Memory B cell (primary cell): ENCODE measurements around the gene USP20.
A peak's percentile ranks its signal among the peaks of the same experiment; 100 is the strongest.

Source experiments
- ATAC-seq: fragments of 150-1000 bp; cut with Tn5 transposase; 2 replicates; pipeline ENCODE4 v1.10.0; 2021; ENCODE audit warnings: low read depth, mild to moderate bottlenecking, moderate library complexity
- DNase-seq, 2 donors: peaks; one replicate each; pipeline ENCODE4 v3.0.0; 2022; ENCODE audit warnings: low spot score in 2 of 2
- H3K27ac Mint-ChIP-seq: one replicate; pipeline ENCODE4 v1.8.0; 2022; ENCODE audit warnings: mild to moderate bottlenecking, moderate library complexity, mixed read lengths
- H3K27me3 Mint-ChIP-seq: one replicate; pipeline ENCODE4 v1.8.0; 2022; ENCODE audit warnings: mixed read lengths
- H3K36me3 Mint-ChIP-seq: one replicate; pipeline ENCODE4 v1.8.0; 2022; ENCODE audit warnings: mild to moderate bottlenecking, mixed read lengths
- H3K4me1 Mint-ChIP-seq: one replicate; pipeline ENCODE4 v1.8.0; 2022; ENCODE audit warnings: mixed read lengths
- H3K4me3 Mint-ChIP-seq: one replicate; pipeline ENCODE4 v1.8.0; 2022; ENCODE audit warnings: mild to moderate bottlenecking, moderate library complexity, mixed read lengths
- H3K9me3 Mint-ChIP-seq: one replicate; pipeline ENCODE4 v1.8.0; 2022; ENCODE audit warnings: mixed read lengths

USP20 gene

DNA sequence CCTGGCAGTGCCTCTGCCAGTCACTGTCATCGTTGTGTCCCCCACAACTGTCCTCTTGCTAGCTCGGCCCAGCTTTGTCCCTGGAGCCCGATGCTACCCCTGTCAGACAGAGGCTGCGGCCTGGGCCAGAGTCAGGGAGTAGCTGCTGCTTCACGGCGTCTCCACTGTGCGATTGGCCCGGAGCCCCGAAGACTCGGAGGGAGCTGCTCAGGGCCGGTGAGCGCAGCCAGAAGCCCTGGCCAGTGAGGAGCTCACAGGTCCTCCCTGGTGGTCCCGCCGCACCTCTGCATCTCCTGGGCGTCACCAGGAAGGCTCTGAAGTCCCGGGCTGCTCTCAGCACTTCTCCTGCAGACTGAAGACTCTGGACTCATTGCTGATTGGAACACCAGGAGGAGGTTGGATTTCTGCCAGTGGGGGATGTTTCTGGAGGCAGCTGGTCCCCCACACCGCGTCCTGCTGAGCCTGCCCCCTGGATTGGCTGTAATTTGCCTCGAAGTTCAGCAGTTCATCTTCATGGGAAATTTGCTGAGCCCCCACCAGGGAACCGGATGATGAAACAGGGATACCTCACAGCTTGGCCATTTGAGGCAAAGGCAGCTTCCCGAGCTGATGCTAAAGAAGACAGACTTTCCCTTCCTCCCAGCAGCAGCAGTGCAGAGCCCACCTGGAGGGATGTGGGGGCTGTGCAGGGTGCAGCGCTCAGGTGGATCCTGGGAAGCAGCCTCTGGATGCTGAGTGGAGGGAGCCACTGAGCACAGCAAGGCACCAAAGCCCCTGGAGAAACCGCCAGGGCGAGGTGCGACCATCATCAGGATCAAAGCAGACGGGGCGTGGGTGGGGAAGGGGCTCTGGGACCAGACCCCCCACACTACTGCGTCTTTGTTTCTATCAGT lies 45.6 kb downstream of the USP20 start:
- H3K4me3 Mint-ChIP-seq: no peak overlapping the region
- H3K27ac Mint-ChIP-seq: no peak overlapping the region
- ATAC-seq: no peak
- peaks cover 2% of the 10 kb centered on the region for H3K36me3 Mint-ChIP-seq
- no peaks in the 10 kb centered on the region for H3K27me3 Mint-ChIP-seq
- no peak for DNase-seq
- no peaks in the 10 kb centered on the region for H3K9me3 Mint-ChIP-seq
- H3K4me1 Mint-ChIP-seq: peaks cover 17% of the 10 kb centered on the region

DNA sequence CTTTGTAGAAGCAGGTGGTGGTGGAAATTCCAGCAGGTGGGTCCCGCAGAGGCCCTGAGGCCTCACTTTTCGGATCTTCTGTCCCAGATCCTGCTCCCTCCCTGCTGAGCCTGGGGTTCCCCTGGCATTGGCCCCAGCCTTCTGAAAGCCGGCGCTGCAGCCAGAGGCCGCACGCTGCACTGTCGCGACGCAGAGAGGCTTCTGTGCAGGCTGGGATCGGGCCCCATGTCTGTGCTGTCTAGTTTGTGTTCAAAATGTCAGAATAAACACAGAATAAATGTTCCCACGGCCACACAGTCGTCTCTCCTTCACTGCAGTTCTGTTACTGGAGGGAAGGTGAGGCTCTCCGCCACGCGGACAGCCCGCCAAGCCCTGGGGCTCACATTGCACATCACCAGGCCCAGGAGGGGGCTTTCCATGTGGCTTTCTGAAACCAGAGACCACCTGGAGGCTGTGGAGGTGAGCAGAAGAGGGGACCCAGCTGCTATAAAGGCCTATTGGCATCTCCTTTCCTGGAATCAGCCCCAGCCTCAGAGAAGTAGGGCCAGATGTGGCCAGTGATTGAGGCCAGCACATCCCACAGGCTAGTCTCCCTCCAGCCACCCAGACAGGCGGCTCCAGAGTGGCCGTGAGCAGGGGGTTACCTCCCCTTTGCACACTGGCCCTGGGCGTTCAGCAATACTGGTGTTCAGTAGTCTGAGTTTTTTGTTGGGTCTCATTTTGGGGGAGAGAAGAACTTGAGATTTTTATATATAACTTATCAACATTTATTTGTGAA lies 46.5 kb downstream of the USP20 start:
- H3K9me3 Mint-ChIP-seq: no peaks in the 10 kb centered on the region
- H3K4me1 Mint-ChIP-seq: peaks cover 19% of the 10 kb centered on the region
- DNase-seq: no peak
- no peak overlapping the region for H3K4me3 Mint-ChIP-seq
- H3K27ac Mint-ChIP-seq: peak overlapping the region; percentile 20
- H3K36me3 Mint-ChIP-seq: peaks cover 2% of the 10 kb centered on the region
- H3K27me3 Mint-ChIP-seq: no peaks in the 10 kb centered on the region
- ATAC-seq: no peak

DNA sequence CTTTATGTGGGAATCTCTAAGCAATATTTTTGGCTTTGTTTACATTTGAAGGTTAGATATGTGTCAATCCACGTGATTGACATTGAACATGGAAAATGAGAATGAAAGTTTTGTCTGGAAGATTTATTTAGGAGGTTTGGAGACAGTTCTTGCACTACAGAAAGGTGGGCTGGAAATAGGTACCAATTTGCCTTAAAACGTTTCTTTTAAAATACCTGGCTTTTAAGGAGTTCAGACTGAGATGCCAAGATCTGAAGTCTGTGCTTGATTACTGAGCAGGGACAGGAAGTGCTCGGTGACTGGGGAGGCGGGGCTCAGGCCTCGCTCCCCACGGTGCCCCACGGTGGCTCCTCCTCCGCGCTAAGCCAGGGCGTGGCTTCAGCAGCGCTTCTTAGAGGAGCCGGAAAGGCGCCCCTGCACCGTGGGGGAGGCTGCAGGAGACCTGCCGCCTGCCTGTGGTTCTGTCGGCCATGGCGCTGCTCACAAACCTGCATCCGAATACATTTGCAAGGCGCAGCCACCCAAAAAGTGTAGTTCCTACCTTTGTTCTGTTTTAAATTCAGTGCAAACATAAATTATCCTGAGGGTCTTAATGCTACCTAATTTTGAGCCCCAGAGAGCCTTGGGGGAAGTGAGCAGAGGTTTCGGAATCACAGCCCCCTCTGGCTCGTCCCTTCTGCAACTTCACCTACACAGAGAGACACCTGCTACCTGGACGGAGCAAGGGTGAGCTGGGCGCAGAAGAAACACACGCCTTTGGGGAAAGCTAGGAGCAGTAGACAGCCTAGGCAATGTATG lies 49.2 kb downstream of the USP20 start:
- peaks cover 2% of the 10 kb centered on the region for H3K36me3 Mint-ChIP-seq
- no peaks in the 10 kb centered on the region for H3K9me3 Mint-ChIP-seq
- H3K4me1 Mint-ChIP-seq: peaks cover 43% of the 10 kb centered on the region
- H3K27ac Mint-ChIP-seq: peak overlapping the region; percentile 97
- peak overlapping the region; percentile 80 for H3K4me3 Mint-ChIP-seq
- peak; percentile 84 to 90 for DNase-seq
- H3K27me3 Mint-ChIP-seq: no peaks in the 10 kb centered on the region
- peak; percentile 60 for ATAC-seq

DNA sequence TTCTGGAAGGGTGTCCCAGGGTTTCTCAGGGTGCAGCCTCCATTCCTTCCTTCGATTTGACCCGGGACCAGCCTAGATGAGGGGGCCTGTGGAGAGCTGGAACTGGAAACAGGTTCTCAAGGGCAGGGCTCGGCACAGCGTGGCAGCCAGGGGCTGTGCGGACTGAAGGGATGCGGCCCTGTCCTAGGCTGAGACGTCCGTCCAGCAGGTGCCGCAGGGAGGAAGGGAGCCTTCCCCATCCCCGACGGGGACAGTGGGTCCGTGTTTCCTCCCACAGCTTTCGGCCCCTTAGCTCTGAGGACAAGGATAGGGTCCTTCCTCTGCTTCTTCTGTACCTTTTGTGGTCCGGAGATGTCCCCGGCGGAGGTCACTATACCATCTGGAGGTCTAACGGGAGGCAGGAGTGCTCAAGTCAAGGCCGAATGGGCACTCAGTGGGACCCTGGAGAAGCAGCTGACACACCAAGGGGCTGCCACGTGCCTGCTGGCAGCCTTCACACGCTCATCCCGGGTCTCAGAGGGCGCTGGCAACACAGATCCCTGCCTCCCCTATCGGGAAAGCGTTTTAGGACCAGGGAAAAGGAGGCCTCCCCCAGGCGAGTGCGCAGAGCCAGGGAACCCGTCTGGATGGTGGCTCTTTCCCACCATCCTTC lies 49.9 kb downstream of the USP20 start:
- H3K27me3 Mint-ChIP-seq: no peaks in the 10 kb centered on the region
- DNase-seq (peak; percentile 21 to 53), ATAC-seq (no peak)

DNA sequence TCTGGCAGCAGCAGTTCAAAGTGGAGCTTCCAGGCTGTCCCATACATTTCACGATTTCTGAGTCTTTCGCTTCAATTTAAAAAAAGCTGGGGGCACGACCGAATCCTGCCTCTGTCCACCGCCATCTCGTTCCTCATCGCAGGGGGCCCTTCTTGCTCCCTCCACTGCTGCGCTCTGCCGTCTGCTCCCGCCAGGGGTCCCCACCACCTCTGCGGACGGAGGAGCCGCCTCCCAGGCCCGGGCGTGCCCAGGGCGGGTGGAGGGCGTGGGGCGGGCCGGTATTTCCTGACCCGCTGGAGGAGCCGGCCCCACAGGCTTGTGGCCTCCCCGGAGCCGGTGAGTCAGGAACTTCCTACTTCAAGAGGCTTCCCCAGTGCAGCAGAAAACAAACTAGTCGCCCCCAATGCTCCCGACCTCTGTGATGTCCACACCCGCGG lies 50.4 kb downstream of the USP20 start:
- DNase-seq (peak; percentile 86 to 94), ATAC-seq (peak; percentile 33)
- no peaks in the 10 kb centered on the region for H3K9me3 Mint-ChIP-seq
- H3K27me3 Mint-ChIP-seq: no peaks in the 10 kb centered on the region
- peak overlapping the region; percentile 97 for H3K27ac Mint-ChIP-seq
- H3K4me1 Mint-ChIP-seq: peaks cover 52% of the 10 kb centered on the region
- H3K36me3 Mint-ChIP-seq: peaks cover 8% of the 10 kb centered on the region
- peak overlapping the region; percentile 80 for H3K4me3 Mint-ChIP-seq

More for the DNA sequence above, 49.9 kb downstream of the USP20 start:
- peak overlapping the region; percentile 80 for H3K4me3 Mint-ChIP-seq
- H3K4me1 Mint-ChIP-seq: peaks cover 50% of the 10 kb centered on the region
- peaks cover 8% of the 10 kb centered on the region for H3K36me3 Mint-ChIP-seq
- H3K27ac Mint-ChIP-seq: peak overlapping the region; percentile 97
- H3K9me3 Mint-ChIP-seq: no peaks in the 10 kb centered on the region

DNA sequence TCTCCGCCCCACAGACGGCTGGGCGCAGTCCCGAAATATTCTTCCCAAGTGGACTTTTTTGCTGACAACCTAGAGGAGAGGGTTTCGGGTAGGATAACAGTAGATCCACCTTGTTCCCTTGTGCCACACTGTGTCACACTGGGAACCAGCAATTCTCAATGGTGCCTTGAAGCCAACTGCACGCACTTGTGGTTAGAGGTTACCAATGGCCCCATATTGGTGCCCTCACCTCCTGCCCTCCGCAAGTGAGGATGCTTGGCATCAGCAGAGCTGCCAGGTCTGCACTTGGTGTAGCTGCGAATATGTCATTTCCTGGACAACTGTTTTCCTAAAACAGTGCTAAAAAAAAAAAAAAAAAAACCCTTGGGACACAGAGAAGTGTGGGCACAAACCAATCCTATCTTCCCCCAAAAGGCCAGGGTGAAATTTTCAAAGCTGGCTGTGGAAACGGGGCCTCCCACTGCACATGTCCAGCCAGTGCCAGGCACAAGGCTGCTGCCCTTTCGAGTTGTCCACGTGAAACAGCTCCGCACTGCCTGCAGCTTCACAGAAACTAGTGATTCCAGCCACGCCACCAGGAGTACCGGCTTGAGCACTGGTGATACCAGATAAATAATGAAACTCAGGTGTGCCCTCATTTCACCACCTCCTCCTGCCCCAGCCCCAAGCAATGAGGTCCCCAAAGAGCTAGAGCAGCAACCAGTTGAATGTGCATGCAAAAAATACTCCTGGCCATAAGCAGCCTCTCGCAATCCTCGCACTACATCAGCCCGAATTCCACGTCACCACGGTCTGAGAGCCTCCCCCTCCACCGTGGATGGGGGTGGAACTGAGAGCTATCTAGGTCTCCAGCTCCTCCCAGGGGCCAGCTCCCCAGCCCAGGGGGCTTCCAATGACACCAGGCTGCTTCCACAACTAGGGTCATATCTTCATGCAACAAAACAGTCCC lies 51.2 kb downstream of the USP20 start:
- H3K27ac Mint-ChIP-seq: peak overlapping the region; percentile 97
- peaks cover 55% of the 10 kb centered on the region for H3K4me1 Mint-ChIP-seq
- peaks cover 8% of the 10 kb centered on the region for H3K36me3 Mint-ChIP-seq
- DNase-seq (peak; percentile 38 to 49), ATAC-seq (no peak)
- H3K4me3 Mint-ChIP-seq: peak overlapping the region; percentile 80
- H3K9me3 Mint-ChIP-seq: no peaks in the 10 kb centered on the region
- no peaks in the 10 kb centered on the region for H3K27me3 Mint-ChIP-seq

DNA sequence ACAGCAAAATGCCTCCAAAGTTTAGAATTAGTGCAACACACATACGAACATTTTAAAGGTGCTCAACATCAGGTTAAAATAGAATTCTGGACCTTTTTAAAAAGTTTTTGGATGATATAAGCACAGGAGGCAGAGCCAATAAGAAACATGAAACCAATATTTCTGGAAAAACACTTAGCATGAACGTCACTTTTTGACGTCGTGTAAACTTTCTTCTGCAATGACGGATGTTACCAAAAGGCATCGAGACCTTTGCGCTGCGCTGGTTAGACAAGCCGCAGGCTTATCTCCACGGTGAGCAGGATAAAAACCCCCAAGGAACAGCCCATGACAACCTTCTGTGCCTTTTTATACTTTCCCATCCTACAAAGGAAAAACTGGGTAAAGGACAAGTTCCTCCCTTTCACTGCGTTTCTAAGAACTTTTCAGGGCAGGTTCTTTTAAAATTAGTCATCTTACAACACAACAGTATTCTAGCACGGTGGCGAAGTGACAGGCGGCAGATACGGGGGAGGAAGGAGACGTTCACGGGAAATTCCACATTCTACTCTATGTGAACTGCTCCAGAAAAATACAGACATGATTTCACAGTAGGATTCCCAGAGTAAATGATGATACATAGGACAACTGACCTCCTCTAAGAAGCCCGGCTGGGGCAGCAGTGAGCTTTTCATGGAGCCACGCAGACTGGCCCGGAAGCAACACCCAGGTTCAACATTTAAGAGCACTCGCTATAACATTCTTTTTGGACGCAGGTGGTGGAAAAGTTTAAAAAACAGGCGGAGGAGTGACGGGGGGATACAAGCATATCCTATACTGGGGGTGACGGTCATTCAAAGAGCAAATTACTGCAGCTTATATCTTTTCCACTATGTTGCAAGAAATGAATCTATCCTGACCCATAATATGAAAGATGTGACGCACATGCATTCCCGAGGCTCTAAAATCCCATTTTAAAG lies 52.4 kb downstream of the USP20 start:
- Mint-ChIP-seq H3K27ac (peak overlapping the region; percentile 97), H3K9me3 (no peaks in the 10 kb centered on the region), H3K36me3 (peaks cover 8% of the 10 kb centered on the region), H3K4me3 (peak overlapping the region; percentile 80), H3K27me3 (no peaks in the 10 kb centered on the region), H3K4me1 (peaks cover 63% of the 10 kb centered on the region)
- ATAC-seq: peak; percentile 4
- peak; percentile 45 to 48 for DNase-seq

DNA sequence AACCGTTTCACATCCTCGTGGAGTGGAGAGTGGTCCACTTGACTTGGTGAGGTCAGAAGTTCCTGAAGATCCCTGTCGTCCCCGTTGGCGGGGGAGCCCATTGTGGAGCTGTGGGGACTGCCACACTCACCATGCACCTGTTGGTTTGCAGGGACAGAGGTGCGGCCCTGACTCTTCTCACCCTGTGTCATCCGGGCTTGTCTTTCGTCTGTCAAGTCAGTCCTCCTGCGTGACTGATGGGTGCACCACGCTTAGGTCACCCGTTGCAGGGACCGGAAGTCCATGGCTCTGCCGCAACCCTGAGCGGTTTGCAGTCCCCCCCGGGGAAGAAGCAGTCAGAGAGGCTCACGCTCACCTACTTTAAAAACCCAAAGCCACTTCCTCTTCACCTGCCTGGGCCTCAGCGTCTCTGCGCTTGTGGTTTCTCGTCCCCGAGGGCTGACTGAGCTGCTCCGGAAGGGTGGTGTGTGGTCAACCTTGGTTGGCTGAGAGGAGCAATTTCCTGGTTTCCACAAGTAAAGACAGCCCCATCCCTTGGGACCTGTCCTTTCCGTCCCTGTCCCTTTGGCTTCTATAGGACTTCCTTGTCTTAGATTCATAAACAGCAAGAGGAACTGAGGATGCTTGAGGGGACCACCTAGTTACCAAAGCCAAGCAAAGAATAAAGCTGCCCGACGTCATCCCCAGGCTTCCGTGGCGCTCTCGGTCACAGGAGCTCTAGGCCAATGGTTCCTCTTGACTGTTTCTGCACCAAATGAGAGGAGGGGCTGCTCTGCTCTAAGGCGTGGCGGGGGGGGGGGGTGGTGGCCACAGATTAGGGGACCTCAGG lies 53.2 kb downstream of the USP20 start:
- Mint-ChIP-seq H3K4me3 (peak overlapping the region; percentile 80), H3K9me3 (no peaks in the 10 kb centered on the region), H3K27me3 (no peaks in the 10 kb centered on the region), H3K4me1 (peaks cover 67% of the 10 kb centered on the region), H3K36me3 (peaks cover 10% of the 10 kb centered on the region), H3K27ac (peak overlapping the region; percentile 97)
- ATAC-seq: peak; percentile 61
- DNase-seq: peak; percentile 77 to 89

DNA sequence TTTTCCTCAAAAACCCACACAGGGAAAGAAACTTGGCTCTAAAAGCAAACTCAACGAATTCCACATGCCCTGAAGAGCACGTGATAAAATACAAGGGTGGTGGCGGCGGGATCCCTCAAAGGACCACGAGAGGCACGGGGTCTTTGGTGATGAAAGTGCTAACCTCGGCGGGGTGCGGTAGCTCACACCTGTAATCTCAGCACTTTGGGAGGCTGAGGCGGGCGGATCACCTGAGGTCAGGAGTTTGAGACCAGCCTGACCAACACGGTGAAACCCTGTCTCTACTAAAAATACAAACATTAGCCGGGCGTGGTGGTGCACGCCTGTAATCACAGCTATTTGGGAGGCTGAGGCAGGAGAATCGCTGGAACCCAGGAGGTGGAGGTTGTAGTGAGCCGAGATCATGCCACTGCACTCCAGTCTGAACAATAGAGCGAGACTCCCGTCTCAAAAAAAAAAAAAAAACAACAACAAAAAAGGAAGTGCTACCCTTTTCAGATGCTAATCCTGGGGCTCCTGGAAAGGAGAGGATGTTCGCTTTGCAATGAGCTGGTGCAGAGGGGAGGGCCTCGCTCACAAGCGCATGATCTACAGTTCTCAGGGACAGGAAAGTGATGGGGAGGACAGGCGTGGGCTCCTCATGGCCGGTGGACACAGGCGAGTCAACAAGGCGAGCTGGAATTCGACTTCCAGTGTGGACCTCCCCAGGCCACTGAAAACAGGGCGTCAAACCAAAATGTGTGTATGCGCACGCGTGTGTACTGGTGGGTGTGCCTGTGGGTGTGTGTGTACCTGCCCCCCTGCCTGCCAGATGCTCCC lies 54.1 kb downstream of the USP20 start:
- H3K36me3 Mint-ChIP-seq: peaks cover 13% of the 10 kb centered on the region
- peak overlapping the region; percentile 97 for H3K27ac Mint-ChIP-seq
- no peaks in the 10 kb centered on the region for H3K27me3 Mint-ChIP-seq
- DNase-seq (peak in 1 of 2 donors; percentile 41), ATAC-seq (no peak)
- H3K4me3 Mint-ChIP-seq: peak overlapping the region; percentile 80
- no peaks in the 10 kb centered on the region for H3K9me3 Mint-ChIP-seq
- H3K4me1 Mint-ChIP-seq: peaks cover 66% of the 10 kb centered on the region

DNA sequence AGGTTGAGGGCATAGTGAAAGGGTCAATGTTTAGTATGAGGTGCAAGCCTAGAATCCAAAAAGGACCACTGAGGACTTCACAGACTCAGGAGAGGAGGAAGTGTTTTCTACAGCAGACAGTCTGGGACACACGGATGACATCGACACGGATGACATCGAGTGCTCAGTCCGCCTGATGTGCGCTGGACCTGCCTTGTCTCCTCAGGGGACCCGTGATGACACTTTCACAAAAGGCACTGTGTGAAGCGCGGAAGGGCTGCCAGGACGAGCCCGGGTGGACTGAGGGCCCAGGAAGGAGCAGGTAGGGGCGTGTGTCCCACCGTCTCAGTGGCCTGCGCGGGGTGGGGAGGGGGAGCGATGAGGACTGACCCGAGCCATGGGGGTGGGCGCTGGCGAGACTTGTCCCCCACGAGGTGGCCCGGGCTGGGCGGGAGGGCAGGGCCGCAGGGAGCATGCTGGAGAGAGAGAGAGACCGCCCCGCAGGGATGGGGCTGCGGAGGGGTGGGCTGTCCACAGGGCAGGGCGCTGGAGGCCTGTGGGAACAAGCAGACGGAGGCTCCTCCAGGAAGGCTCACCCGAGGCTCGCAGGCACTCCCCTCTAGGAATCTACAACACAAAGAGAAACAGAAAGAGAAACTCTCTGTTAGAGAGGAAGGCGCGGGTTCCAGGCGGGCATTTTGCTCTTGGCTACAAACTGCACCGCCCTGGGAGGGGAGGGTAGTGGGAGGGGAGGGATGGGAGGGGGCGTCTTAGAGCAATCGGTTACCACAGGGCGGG lies 54.9 kb downstream of the USP20 start:
- DNase-seq (peak in 1 of 2 donors; percentile 36), ATAC-seq (no peak)
- Mint-ChIP-seq H3K9me3 (no peaks in the 10 kb centered on the region), H3K27me3 (no peaks in the 10 kb centered on the region), H3K36me3 (peaks cover 19% of the 10 kb centered on the region), H3K4me1 (peaks cover 68% of the 10 kb centered on the region), H3K27ac (peak overlapping the region; percentile 97), H3K4me3 (peak overlapping the region; percentile 80)
